GM12873 (cell line): ENCODE results near the gene KRT15.
A peak's percentile ranks its signal among the peaks of the same experiment; 100 is the strongest.

Experiments used
- CTCF ChIP-seq: IDR thresholded peaks from 2 replicates; pipeline ENCODE4 v1.5.1; 2012; ENCODE audit warnings: low read depth, mild to moderate bottlenecking, moderate library complexity, low read length, control low read depth; ENCODE audit not compliant: insufficient read depth; ENCODE audit errors: missing control alignments

KRT15 gene

GRCh38 chr17:41489531-41489930 lies 29.2 kb downstream of the KRT15 start, which contains the start of gene KRT36:
KRT36 (minus strand) TSS chr17:41489910; CDS start chr17:41489864, 46 bp downstream.
- TF ChIP-seq CTCF = no peak

GRCh38 chr17:41486809-41487530 lies 31.7 kb downstream of the KRT15 start:
- TF ChIP-seq CTCF = peak; percentile 82

- TF ChIP-seq CTCF = no peak
These were observed 32.4 kb downstream of the KRT15 start for GRCh38 chr17:41486316-41486715.

GRCh38 chr17:41484920-41485904 lies 33.5 kb downstream of the KRT15 start:
- no peak for TF ChIP-seq CTCF

GRCh38 chr17:41483991-41484826 lies 34.5 kb downstream of the KRT15 start:
- TF ChIP-seq CTCF = no peak

- TF ChIP-seq CTCF = no peak
These were observed 35.2 kb downstream of the KRT15 start for GRCh38 chr17:41483531-41483930.
